Activated gamma-delta T cell (primary cell): ENCODE results near the gene CLCN7.
"Not testable (repeated sequence)": the region's sequence is repeated elsewhere in the genome, so short reads cannot be mapped to it uniquely, and the experiment has no call there.

Source experiments
- DNase-seq: peaks from one replicate; lab custom pipeline; 2025; lab: John Stamatoyannopoulos, UW

CLCN7 gene

DNA sequence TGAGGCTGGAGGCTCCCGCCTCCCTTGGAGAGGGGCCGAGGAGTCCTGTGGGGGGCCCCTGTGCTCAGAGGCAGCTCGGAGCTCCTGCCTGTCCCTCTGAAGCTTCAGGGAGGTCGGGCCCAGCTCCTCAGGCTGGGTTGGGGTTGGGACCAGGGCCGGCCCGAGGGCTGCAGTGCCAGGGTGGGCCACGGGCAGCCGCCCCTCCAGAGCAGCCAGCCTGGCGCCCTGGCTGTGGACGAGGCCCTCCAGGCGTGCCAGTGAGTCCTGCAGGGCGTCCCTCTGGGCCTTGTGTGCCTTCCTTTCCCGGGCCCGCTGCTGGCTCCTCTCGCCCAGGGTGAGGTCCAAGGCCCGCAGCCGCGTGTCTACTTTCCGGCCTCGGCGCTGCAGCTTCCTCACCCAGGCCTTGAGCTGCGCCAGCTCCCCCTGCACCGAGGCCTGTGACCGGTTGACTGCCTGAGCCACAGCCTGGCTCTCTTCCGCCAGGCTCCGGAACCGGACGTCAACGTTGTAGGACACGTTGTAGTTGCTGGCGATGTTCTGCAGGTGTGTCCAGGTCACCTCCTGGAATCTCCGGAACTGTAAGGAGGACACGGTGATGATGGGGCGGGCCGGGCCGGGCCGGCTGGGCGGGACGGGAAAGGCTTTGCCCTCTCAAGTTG lies 12.7 kb upstream of the CLCN7 start:
- DNase-seq: no peak

GRCh38 chr16:1486551-1487390 lies 11.9 kb upstream of the CLCN7 start:
- DNase-seq: no peak

GRCh38 chr16:1485847-1486496 lies 11.1 kb upstream of the CLCN7 start:
- no peak for DNase-seq

DNA sequence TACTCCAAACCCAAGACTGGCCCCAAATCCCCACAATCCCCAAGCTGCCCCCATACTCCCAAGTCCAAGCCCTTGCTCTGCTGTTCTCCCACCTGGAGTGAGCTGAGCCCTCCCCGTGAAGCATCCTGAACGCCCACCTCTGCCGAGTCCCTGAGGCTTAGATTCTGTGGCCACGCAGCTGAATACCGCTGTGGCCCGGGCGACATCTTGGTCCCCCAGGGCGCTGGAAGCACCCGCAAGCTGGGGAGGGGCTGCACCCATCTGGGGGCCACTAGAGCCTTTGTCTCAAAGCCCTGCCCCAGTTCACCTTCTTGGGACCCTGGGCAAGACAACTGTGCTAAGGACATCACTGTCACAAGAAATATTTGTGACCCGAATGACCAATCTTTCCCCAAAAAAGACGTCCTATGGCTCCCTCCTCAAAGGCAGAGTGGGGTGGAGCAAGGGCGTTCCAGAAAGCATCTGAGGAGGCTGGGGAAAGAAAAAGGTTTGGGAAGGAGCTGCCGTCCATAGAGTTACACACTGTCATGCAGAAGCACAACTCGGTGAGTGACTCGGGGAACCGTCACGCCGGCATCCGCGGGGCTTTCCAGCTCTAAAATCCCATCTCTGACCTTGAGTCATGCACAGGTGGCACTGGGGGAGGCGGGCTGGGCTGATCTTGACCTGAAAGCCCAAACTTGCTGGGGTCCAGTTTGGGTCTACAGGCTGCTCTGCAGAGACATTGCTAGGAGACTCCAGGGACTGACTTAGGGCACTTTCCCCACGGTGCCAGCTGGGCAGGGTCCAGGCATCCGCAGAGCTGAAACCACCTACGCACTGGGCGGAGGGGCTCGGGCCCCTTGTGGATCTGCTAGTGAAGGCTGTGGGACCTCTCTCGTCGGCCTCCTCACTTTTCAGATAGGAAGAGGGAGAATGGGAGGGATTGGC lies 7.3 kb upstream of the CLCN7 start:
- DNase-seq: no peak

DNA sequence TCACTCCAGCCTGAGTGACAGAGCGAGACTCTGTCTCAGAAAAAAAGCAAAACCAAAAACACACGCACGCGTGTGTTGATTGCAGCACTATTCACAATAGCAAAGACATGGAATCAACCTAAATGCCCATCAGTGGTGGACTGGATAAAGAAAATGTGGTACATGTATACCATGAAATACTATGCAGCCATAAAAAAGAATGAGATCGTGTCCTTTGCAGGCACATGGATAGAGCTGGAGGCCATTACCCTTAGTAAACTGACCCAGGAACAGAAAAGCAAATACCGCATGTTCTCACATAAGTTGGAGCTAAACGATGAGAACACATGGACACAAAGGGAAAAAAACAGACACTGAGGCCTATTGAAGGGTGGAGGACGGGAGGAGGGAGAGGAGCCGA lies 4.1 kb upstream of the CLCN7 start:
- DNase-seq: not testable (repeated sequence)

- no peak for DNase-seq
Observed at GRCh38 chr16:1477033-1477432, 2.2 kb upstream of the CLCN7 start.

DNA sequence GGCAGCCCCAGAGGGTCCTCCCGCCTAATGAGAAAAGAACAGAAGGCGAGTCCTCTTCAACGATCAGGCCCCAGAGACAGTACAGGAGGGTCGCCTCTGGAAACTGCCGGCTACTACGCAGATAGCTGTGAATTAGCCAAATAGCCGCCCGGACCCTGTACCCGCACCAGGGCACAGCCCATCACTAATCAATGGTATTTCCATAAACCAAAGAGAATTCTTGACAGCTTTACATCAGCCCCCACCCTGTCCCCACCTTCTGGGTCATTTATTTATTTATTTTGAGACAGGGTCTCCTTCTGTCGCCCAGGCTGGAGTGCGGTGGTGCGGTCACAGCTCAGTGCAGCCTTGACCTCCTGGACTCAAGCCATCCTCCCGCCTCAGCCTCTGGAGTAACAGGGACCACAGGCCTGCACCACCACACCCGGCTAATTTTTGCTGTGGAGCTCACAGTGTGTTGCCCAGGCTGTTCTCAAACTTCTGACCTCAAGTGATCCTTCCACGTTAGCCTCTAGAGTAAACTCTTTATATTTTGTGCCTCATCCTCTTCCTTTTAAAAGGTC lies 805 bp upstream of the CLCN7 start:
- no peak for DNase-seq

DNA sequence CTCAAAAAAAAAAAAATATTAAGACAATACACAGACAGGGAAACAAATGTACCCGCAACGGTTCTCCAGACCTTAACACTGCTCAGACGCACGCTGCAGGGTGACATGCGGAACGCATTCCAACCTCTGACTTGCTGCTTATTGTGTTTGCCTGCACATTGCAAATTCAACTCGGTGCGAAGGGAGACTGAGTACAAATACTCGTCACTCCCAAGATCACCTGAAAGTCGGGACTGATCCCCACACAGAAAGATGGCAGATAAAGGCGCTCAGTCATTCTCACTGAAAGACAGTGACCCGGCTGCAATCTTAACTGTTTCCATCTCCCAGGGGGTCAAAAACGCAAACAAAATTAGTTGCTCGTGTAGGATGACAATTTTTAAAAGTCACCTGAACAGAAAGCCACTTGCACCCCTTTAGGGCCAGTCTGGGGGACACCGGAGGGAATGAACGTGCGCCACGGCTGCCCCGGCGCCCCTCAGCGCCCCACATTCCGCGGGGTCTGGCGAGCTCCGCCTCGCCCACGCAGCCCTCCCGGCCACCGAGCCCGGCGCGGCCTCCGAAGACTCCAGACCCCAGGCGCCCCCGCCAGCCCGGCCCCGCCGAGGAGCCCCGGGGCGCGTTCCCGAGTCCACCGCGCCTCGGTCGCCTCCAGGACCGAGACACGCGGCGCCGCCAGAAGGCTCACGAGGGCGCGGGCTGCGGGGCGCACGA lies 589 bp downstream of the CLCN7 start:
- no peak for DNase-seq

DNA sequence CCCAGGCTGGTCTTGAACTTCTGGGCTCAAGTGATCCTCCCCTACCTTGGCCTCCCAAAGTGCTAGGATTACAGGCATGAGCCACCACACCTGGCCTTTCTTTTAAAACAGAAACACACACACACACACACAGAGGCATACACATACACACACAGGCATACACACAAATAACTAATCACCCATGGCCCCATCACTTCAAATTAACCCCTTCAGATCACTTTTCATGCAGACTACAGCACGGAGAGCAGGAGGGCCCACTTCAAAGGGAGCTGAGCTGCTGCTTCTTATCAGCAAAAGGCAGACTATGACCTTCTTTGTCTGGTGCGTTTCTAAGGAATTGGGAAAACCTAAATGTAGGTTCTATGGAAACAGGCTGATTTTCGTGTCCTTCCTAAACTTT lies 1.9 kb downstream of the CLCN7 start:
- DNase-seq: no peak

- DNase-seq: no peak
Observed at GRCh38 chr16:1471569-1472194, 3.1 kb downstream of the CLCN7 start.

GRCh38 chr16:1470481-1471251 lies 4.2 kb downstream of the CLCN7 start:
- no peak for DNase-seq

- no peak for DNase-seq
Observed at GRCh38 chr16:1469693-1470201, 5.1 kb downstream of the CLCN7 start.

DNA sequence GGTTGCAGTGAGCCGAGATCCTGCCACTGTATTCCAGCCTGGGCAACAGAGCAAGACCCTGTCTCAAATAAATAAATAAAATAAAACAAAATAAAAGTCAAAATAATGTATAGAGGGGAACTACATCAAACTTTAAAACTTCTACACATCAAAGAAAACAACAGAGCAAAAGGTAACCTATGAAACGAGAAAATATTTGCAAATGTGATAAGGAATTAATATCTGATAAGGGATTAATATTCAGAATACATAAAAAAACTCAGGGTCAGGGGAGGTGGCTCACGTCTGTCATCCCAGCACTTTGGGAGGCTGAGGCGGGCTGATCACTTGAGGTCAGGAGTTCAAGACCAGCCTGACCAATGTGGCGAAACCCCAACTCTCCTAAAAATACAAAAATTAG lies 5.7 kb downstream of the CLCN7 start:
- DNase-seq: not testable (repeated sequence)

DNA sequence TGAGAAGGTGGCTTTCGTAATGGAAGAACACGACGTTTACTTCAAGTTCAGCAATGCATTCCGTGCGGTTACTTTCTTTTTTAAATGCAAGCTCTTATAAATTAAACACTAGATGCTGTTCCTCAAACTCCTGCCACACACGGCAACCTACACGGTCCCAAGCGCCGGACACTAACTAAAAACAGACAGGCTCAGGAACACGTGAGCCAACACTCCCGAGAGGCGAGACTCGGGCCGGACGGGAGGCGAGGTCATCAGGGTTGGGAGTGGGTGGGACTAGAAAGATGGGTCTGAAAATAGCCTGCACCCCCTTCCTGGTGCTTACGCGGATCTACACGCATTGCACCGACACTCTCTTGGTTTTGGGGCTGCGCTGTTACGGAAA lies 6.4 kb downstream of the CLCN7 start:
- no peak for DNase-seq

DNA sequence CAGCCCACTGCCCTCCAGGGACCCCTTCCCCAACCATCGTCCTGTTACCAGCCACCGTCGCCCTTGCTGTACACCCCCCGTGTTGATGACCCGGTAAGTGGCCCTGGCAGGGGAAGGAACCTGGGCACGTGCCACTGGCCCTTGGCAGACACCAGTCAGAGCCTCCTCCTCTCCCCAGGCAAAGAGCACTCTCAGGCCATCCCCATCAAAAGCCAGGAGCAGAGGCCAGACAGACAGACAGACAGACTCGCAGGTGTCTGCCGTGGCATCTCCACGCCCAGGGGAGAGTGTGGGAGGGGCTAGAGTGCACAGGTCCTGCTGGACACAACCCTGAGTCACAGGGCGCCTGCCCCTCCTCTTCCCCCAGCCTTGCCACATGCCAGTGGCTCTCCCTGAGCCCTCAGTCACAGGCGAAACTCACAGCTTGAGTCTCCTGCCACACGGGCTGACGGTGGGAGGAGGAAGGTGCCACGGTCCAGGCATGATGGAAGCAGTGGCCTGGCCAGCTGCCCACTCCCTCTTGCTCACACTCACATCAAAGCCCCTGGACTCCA lies 7.8 kb downstream of the CLCN7 start:
- DNase-seq: no peak

GRCh38 chr16:1466054-1466453 lies 8.8 kb downstream of the CLCN7 start:
- DNase-seq: no peak

GRCh38 chr16:1465567-1465915 lies 9.3 kb downstream of the CLCN7 start:
- no peak for DNase-seq

GRCh38 chr16:1464894-1465566 lies 9.8 kb downstream of the CLCN7 start:
- DNase-seq: no peak
